Dedifferentiated amniotic fluid mesenchymal stem cell (primary cell): ENCODE measurements around the gene ARPC4.
"Not testable (repeated sequence)": the region's sequence is repeated elsewhere in the genome, so short reads cannot be mapped to it uniquely, and the experiment has no call there.

Experiments
- DNase-seq: peaks from one replicate; pipeline ENCODE4 v3.0.0-alpha.2; 2016; ENCODE audit errors: extremely low spot score

The ARPC4 gene

GRCh38 chr3:9770276-9770812 lies 22.5 kb upstream of the ARPC4 start:
- no peak for DNase-seq

GRCh38 chr3:9771007-9771406 lies 21.9 kb upstream of the ARPC4 start:
- not testable (repeated sequence) for DNase-seq

- no peak for DNase-seq
Observed at GRCh38 chr3:9776896-9777693, 15.8 kb upstream of the ARPC4 start.

GRCh38 chr3:9777694-9778021 lies 15.2 kb upstream of the ARPC4 start:
- no peak for DNase-seq

- DNase-seq = peak; percentile 59
Observed at GRCh38 chr3:9778143-9779074, 14.5 kb upstream of the ARPC4 start.

- DNase-seq = no peak
Observed at GRCh38 chr3:9779075-9779593, 13.7 kb upstream of the ARPC4 start.

GRCh38 chr3:9779721-9780457 lies 13.0 kb upstream of the ARPC4 start:
- DNase-seq = no peak

GRCh38 chr3:9780458-9780812 lies 12.4 kb upstream of the ARPC4 start:
- no peak for DNase-seq

GRCh38 chr3:9780910-9781309 lies 12.0 kb upstream of the ARPC4 start:
- no peak for DNase-seq

- no peak for DNase-seq
Observed at GRCh38 chr3:9781551-9781950, 11.3 kb upstream of the ARPC4 start.

- DNase-seq = no peak
Observed at GRCh38 chr3:9781978-9782603, 10.8 kb upstream of the ARPC4 start.

- DNase-seq = no peak
Observed at GRCh38 chr3:9782770-9783169, 10.1 kb upstream of the ARPC4 start.

- DNase-seq = no peak
Observed at GRCh38 chr3:9783954-9784353, 8.9 kb upstream of the ARPC4 start.

- DNase-seq = no peak
Observed at GRCh38 chr3:9784965-9785364, 7.9 kb upstream of the ARPC4 start.

- no peak for DNase-seq
Observed at GRCh38 chr3:9785602-9786001, 7.3 kb upstream of the ARPC4 start.

GRCh38 chr3:9786209-9786739 lies 6.6 kb upstream of the ARPC4 start:
- DNase-seq = no peak

GRCh38 chr3:9786825-9787669 lies 5.8 kb upstream of the ARPC4 start:
- DNase-seq = no peak

GRCh38 chr3:9787714-9788113 lies 5.2 kb upstream of the ARPC4 start:
- no peak for DNase-seq

- DNase-seq = no peak
Observed at GRCh38 chr3:9791127-9791526, 1.8 kb upstream of the ARPC4 start.

- no peak for DNase-seq
Observed at GRCh38 chr3:9791790-9792404, 985 bp upstream of the ARPC4 start.
